Measurements from ENCODE around the gene CUEDC2. TPM values are rescaled to one million over a fixed set of nuclear protein-coding genes. Genes with fewer than 3 reads are reported as not detected.

Gene CUEDC2
- total RNA-seq, 1 donor from 2014 or later = 44.8 TPM

GRCh38 chr10:102394079-102394800 lies 38.1 kb downstream of the CUEDC2 start:
- Histone ChIP-seq H3K36me3 (peaks cover 13% of the 10 kb centered on the region), H3K9me3 (no peaks in the 10 kb centered on the region), H3K27me3 (no peaks in the 10 kb centered on the region), H3K4me1 (peaks cover 31% of the 10 kb centered on the region), H3K4me3 (peak overlapping the region; percentile 87), H3K27ac (peak overlapping the region; percentile 98)
- peak; percentile 11 for TF ChIP-seq CTCF (IDR thresholded peaks at IDR 0.05)
- ATAC-seq = peak; percentile 91
- DNase-seq = peak; percentile 98
- intact Hi-C loops (cut with DNase I) = no loop called here

GRCh38 chr10:102393411-102394078 lies 38.8 kb downstream of the CUEDC2 start:
- H3K27me3 ChIP-seq = no peaks in the 10 kb centered on the region
- H3K27ac ChIP-seq = peak overlapping the region; percentile 98
- peaks cover 13% of the 10 kb centered on the region for H3K36me3 ChIP-seq
- peaks cover 24% of the 10 kb centered on the region for H3K4me1 ChIP-seq
- DNase-seq (no peak), ATAC-seq (no peak)
- H3K9me3 ChIP-seq = no peaks in the 10 kb centered on the region
- H3K4me3 ChIP-seq = peak overlapping the region; percentile 87
- peak; percentile 95 for TF ChIP-seq CTCF (IDR thresholded peaks at IDR 0.05)
- intact Hi-C loops (cut with DNase I) = no loop called here

GRCh38 chr10:102392306-102392705 lies 40.1 kb downstream of the CUEDC2 start:
- Histone ChIP-seq H3K4me1 (peaks cover 23% of the 10 kb centered on the region), H3K9me3 (no peaks in the 10 kb centered on the region), H3K27me3 (no peaks in the 10 kb centered on the region), H3K36me3 (peaks cover under 1% of the 10 kb centered on the region), H3K4me3 (no peak overlapping the region), H3K27ac (no peak overlapping the region)
- intact Hi-C loops (cut with DNase I) = no loop called here
- no peak for ATAC-seq
- DNase-seq = no peak
- no peak for TF ChIP-seq CTCF (IDR thresholded peaks at IDR 0.05)

GRCh38 chr10:102389894-102390293 lies 42.5 kb downstream of the CUEDC2 start:
- H3K27me3 ChIP-seq = no peaks in the 10 kb centered on the region
- intact Hi-C loops (cut with DNase I) = no loop called here
- peaks cover 25% of the 10 kb centered on the region for H3K4me1 ChIP-seq
- no peak for DNase-seq
- no peaks in the 10 kb centered on the region for H3K9me3 ChIP-seq
- TF ChIP-seq CTCF (IDR thresholded peaks at IDR 0.05) = no peak
- H3K36me3 ChIP-seq = no peaks in the 10 kb centered on the region
- no peak overlapping the region for H3K27ac ChIP-seq
- ATAC-seq = no peak
- no peak overlapping the region for H3K4me3 ChIP-seq

GRCh38 chr10:102384606-102385429 lies 47.6 kb downstream of the CUEDC2 start:
- H3K36me3 ChIP-seq = peaks cover 34% of the 10 kb centered on the region
- TF ChIP-seq CTCF (IDR thresholded peaks at IDR 0.05) = no peak
- peak; percentile 89 for ATAC-seq
- no peaks in the 10 kb centered on the region for H3K27me3 ChIP-seq
- no peak for DNase-seq
- no peaks in the 10 kb centered on the region for H3K9me3 ChIP-seq
- H3K4me1 ChIP-seq = peaks cover 14% of the 10 kb centered on the region
- intact Hi-C loops (cut with DNase I) = no loop called here
- no peak overlapping the region for H3K4me3 ChIP-seq
- H3K27ac ChIP-seq = peak overlapping the region; percentile 12

All from upper lobe of right lung (tissue), 1 donor.